SK-N-MC (cell line): ENCODE measurements around the gene TMEM271.

Experiments
- DNase-seq: peaks from one replicate; pipeline ENCODE4 v3.0.0-alpha.2; 2011; ENCODE audit warnings: low read depth, low spot score
- H3K27ac ChIP-seq: fragments of 200-600 bp; sonication (generic); 2 replicates; pipeline ENCODE4 v1.5.1; 2016; ENCODE audit warnings: mixed run types
- H3K36me3 ChIP-seq: fragments of 200-600 bp; sonication (generic); 2 replicates; pipeline ENCODE4 v1.6.1; 2017; ENCODE audit warnings: antibody characterized with exemption, low read length, mixed read lengths; ENCODE audit not compliant: insufficient read depth
- H3K4me3 ChIP-seq: fragments of 200-600 bp; sonication (generic); 2 replicates; pipeline ENCODE4 v1.5.1; 2016
- H3K9ac ChIP-seq: fragments of 200-600 bp; sonication (generic); 2 replicates; pipeline ENCODE4 v1.8.0; 2017; ENCODE audit warnings: mixed run types, mixed read lengths; ENCODE audit not compliant: insufficient read length
- H3K9me3 ChIP-seq: fragments of 200-600 bp; sonication (generic); 2 replicates; pipeline ENCODE4 v1.6.1; 2017; ENCODE audit warnings: low read depth, mild to moderate bottlenecking, antibody characterized with exemption, low read length, moderate library complexity, mixed read lengths
- EZH2 ChIP-seq: fragments of 200-600 bp; sonication (generic); IDR thresholded peaks from one replicate; pipeline ENCODE4 v1.6.1; 2017; ENCODE audit warnings: antibody characterized with exemption
- FOXP2 ChIP-seq: optimal IDR thresholded peaks from 2 replicates; pipeline ENCODE3; 2011; ENCODE audit warnings: mild to moderate bottlenecking, moderate library complexity; ENCODE audit not compliant: insufficient read depth; ENCODE audit errors: extremely low read length, control extremely low read depth
- POLR2AphosphoS5 ChIP-seq: IDR thresholded peaks from 2 replicates; pipeline ENCODE4 v1.6.1; 2012; ENCODE audit warnings: mild to moderate bottlenecking, low read depth, low read length, borderline replicate concordance

TMEM271 gene

DNA sequence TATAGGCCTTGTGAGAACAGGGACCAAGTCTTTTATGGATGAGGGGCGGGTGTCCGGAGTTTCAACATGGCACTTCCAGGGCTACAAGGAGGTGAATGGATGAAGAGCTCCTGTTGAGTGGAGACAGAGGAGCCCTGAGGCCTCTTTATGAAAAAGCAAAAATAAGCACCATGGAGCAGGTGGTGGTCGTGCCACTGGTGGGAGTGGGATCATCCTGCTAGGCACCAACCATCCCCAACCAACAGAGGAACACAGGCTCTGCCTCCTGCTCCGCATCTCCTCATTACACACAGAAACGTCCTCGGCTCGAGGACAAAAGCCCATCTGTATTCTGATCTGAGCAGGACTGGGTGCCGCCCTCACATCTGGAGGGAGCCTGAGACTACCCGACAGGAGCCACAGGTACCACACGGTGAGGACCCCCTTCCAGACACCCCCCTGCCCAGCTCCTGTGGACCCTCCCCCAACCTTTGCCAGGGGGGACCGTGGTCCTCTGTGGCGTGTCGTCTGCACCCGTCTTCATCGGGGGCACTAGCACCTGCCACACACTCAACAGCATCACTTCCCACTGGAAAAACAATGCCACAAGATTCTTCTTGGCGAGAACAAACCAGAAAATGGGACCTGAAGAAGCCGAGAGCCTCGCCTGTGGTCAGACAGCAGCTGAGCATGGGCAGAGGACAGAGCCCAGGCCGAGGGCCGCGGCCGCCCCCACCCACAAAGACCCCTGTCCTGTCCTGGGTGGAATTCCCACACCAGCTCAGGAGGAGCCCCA, 45.4 kb upstream of the TMEM271 start:
- DNase-seq, result no peak
- Histone ChIP-seq H3K9ac (no peak overlapping the region), H3K9me3 (no peaks in the 10 kb centered on the region), H3K4me3 (no peak overlapping the region), H3K27ac (no peak overlapping the region), H3K36me3 (no peaks in the 10 kb centered on the region)
- TF ChIP-seq EZH2 (no peak), POLR2AphosphoS5 (no peak), FOXP2 (no peak)

- TF ChIP-seq EZH2 (no peak), FOXP2 (no peak), POLR2AphosphoS5 (no peak)
- H3K9ac ChIP-seq, result no peak overlapping the region
- H3K36me3 ChIP-seq, result no peaks in the 10 kb centered on the region
- H3K9me3 ChIP-seq, result no peaks in the 10 kb centered on the region
- no peak for DNase-seq
- no peak overlapping the region for H3K4me3 ChIP-seq
- H3K27ac ChIP-seq, result no peak overlapping the region
These were observed 44.8 kb upstream of the TMEM271 start for GRCh38 chr4:620851-621261.

- Histone ChIP-seq H3K27ac (no peak overlapping the region), H3K9ac (no peak overlapping the region)
- no peak for TF ChIP-seq FOXP2
- TF ChIP-seq POLR2AphosphoS5, result no peak
- no peak for TF ChIP-seq EZH2
These were observed 44.1 kb upstream of the TMEM271 start for GRCh38 chr4:620201-620600.

GRCh38 chr4:617644-618641, 41.8 kb upstream of the TMEM271 start:
- Histone ChIP-seq H3K9ac (no peak overlapping the region), H3K36me3 (no peaks in the 10 kb centered on the region), H3K4me3 (no peak overlapping the region), H3K9me3 (no peaks in the 10 kb centered on the region), H3K27ac (no peak overlapping the region)
- DNase-seq, result no peak
- TF ChIP-seq FOXP2 (no peak), POLR2AphosphoS5 (no peak), EZH2 (no peak)

More at GRCh38 chr4:620201-620600, 44.1 kb upstream of the TMEM271 start:
- no peaks in the 10 kb centered on the region for H3K36me3 ChIP-seq
- no peaks in the 10 kb centered on the region for H3K9me3 ChIP-seq
- no peak for DNase-seq
- no peak overlapping the region for H3K4me3 ChIP-seq

DNA sequence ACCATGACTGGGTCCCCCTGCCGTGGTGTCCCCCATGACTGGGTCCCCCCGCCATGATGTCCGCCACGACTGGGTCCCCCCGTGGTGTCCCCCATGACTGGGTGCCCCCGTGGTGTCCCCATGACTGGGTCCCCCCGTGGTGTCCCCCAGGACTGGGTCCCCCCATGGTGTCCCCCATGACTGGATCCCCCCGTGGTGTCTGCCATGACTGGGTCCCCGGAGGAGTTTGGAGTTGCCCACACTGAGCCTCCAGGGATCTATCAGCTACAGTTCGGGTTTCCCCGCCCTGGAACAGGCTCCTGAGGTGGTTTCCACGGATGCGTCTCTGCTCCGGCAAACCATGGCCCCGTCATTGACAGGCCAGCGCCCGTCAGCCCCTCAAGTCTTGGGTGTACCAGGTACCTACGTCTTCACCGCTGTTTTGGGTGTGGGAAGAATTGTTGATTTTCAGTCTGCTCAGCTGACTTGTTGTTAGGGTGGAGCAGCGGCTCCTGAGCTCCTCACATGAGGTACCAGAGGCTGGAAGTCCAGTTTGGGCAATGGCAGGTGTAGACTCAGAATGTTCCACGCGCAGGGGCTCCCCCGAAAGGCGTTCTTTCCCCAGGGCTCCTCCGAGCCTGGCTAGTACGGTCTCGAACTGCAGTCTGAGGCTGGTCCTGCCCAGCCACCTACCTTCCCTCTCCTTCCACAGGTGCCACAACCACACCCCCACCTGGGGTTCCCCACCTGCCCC, 41.0 kb upstream of the TMEM271 start:
- Histone ChIP-seq H3K9me3 (no peaks in the 10 kb centered on the region), H3K36me3 (no peaks in the 10 kb centered on the region), H3K27ac (no peak overlapping the region), H3K4me3 (no peak overlapping the region), H3K9ac (no peak overlapping the region)
- DNase-seq, result no peak
- no peak for TF ChIP-seq FOXP2
- TF ChIP-seq POLR2AphosphoS5, result no peak

GRCh38 chr4:616091-616490, 40.0 kb upstream of the TMEM271 start:
- Histone ChIP-seq H3K27ac (no peak overlapping the region), H3K4me3 (no peak overlapping the region), H3K9ac (no peak overlapping the region), H3K36me3 (no peaks in the 10 kb centered on the region), H3K9me3 (no peaks in the 10 kb centered on the region)
- TF ChIP-seq EZH2 (no peak), POLR2AphosphoS5 (no peak), FOXP2 (no peak)
- no peak for DNase-seq

- Histone ChIP-seq H3K9ac (no peak overlapping the region), H3K9me3 (no peaks in the 10 kb centered on the region), H3K27ac (no peak overlapping the region), H3K36me3 (no peaks in the 10 kb centered on the region), H3K4me3 (no peak overlapping the region)
- no peak for DNase-seq
- TF ChIP-seq EZH2 (no peak), POLR2AphosphoS5 (no peak), FOXP2 (no peak)
These were observed 37.0 kb upstream of the TMEM271 start for GRCh38 chr4:613126-613525.

- Histone ChIP-seq H3K9ac (no peak overlapping the region), H3K27ac (no peak overlapping the region), H3K4me3 (no peak overlapping the region), H3K9me3 (no peaks in the 10 kb centered on the region), H3K36me3 (no peaks in the 10 kb centered on the region)
- DNase-seq, result no peak
- no peak for TF ChIP-seq POLR2AphosphoS5
- no peak for TF ChIP-seq FOXP2
- TF ChIP-seq EZH2, result no peak
These were observed 36.6 kb upstream of the TMEM271 start for GRCh38 chr4:612749-613125.
